ENCODE data around the gene PGAP6. TPM values are rescaled to one million over a fixed set of nuclear protein-coding genes. Genes with fewer than 3 reads are reported as not detected.

Gene PGAP6, protein sequence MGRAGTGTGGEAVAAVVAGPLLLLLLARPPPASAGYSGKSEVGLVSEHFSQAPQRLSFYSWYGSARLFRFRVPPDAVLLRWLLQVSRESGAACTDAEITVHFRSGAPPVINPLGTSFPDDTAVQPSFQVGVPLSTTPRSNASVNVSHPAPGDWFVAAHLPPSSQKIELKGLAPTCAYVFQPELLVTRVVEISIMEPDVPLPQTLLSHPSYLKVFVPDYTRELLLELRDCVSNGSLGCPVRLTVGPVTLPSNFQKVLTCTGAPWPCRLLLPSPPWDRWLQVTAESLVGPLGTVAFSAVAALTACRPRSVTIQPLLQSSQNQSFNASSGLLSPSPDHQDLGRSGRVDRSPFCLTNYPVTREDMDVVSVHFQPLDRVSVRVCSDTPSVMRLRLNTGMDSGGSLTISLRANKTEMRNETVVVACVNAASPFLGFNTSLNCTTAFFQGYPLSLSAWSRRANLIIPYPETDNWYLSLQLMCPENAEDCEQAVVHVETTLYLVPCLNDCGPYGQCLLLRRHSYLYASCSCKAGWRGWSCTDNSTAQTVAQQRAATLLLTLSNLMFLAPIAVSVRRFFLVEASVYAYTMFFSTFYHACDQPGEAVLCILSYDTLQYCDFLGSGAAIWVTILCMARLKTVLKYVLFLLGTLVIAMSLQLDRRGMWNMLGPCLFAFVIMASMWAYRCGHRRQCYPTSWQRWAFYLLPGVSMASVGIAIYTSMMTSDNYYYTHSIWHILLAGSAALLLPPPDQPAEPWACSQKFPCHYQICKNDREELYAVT
- total RNA-seq, result 11.0 TPM

GRCh38 chr16:381789-382717 lies at the start of gene PGAP6:
Gene PGAP6 (minus strand): TSS chr16:381978. CDS start chr16:381821, 157 bp downstream.
- H3K27me3 ChIP-seq (ENCODE audit: control insufficient read depth in 3 of 3, insufficient read depth in 3 of 3, low read length in 3 of 3), result no peaks in the 10 kb centered on the region
- no peaks in the 10 kb centered on the region for H3K9me3 ChIP-seq (ENCODE audit: control insufficient read depth in 3 of 3, low read length in 3 of 3)
- H3K27ac ChIP-seq (ENCODE audit: low read depth, low read length), result peak within 1 kb of the TSS; percentile 58
- peaks cover 26 to 42% (median 30%) of the 10 kb centered on the region in 3 donors for H3K4me1 ChIP-seq (ENCODE audit: control insufficient read depth in 3 of 3, insufficient read depth in 3 of 3, low read length in 3 of 3)
- H3K36me3 ChIP-seq (ENCODE audit: control insufficient read depth in 3 of 3, insufficient read depth in 3 of 3, low read length in 3 of 3), result no peaks in the 10 kb centered on the region
- H3K4me3 ChIP-seq (ENCODE audit: low read length in 3 of 3), result peak within 1 kb of the TSS; percentile 82 to 91 (median 84)
- H3K9ac ChIP-seq (ENCODE audit: low read depth in 1 of 3, low read length in 3 of 3), result peak within 1 kb of the TSS; percentile 74 to 92 (median 89)

DNA sequence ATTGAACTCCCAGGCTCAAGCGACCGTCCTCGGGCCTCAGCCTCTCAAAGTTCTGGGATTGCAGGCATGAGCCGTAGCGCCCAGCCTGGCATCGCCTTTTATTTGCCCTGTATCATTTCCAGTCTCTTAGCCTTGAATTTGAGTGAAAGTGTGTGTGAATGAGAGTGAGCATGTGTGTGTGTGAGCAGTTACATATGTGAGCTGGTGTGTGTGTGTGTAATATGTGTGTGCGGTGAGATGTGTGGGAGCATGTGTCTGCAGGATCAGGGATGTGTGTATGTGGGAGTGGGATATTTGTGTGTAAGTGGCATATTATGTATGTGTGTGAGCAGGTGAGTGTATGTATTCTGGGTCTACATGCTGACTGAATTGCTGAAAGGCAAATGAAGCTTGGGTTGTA lies 49.1 kb upstream of the PGAP6 start:
- H3K36me3 ChIP-seq (ENCODE audit: control insufficient read depth in 3 of 3, insufficient read depth in 3 of 3, low read length in 3 of 3), result peaks cover 3 to 8% (median 7%) of the 10 kb centered on the region in 3 donors
- no peak overlapping the region for H3K27ac ChIP-seq (ENCODE audit: low read depth, low read length)
- no peaks in the 10 kb centered on the region for H3K9me3 ChIP-seq (ENCODE audit: control insufficient read depth in 3 of 3, low read length in 3 of 3)
- peaks cover 20 to 31% (median 25%) of the 10 kb centered on the region in 3 donors for H3K4me1 ChIP-seq (ENCODE audit: control insufficient read depth in 3 of 3, insufficient read depth in 3 of 3, low read length in 3 of 3)
- H3K27me3 ChIP-seq (ENCODE audit: control insufficient read depth in 3 of 3, insufficient read depth in 3 of 3, low read length in 3 of 3), result no peaks in the 10 kb centered on the region
- H3K4me3 ChIP-seq (ENCODE audit: low read length in 3 of 3), result no peak overlapping the region
- no peak overlapping the region for H3K9ac ChIP-seq (ENCODE audit: low read depth in 1 of 3, low read length in 3 of 3)

GRCh38 chr16:427250-427649 lies 45.5 kb upstream of the PGAP6 start:
- peak overlapping the region; percentile 75 to 87 (median 85) for H3K9ac ChIP-seq (ENCODE audit: low read depth in 1 of 3, low read length in 3 of 3)
- peak overlapping the region; percentile 48 for H3K27ac ChIP-seq (ENCODE audit: low read depth, low read length)
- peaks cover 36 to 48% (median 46%) of the 10 kb centered on the region in 3 donors for H3K4me1 ChIP-seq (ENCODE audit: control insufficient read depth in 3 of 3, insufficient read depth in 3 of 3, low read length in 3 of 3)
- no peaks in the 10 kb centered on the region for H3K9me3 ChIP-seq (ENCODE audit: control insufficient read depth in 3 of 3, low read length in 3 of 3)
- H3K27me3 ChIP-seq (ENCODE audit: control insufficient read depth in 3 of 3, insufficient read depth in 3 of 3, low read length in 3 of 3), result no peaks in the 10 kb centered on the region
- peak overlapping the region; percentile 71 to 84 (median 80) for H3K4me3 ChIP-seq (ENCODE audit: low read length in 3 of 3)
- peaks cover 3 to 8% (median 7%) of the 10 kb centered on the region in 3 donors for H3K36me3 ChIP-seq (ENCODE audit: control insufficient read depth in 3 of 3, insufficient read depth in 3 of 3, low read length in 3 of 3)

GRCh38 chr16:426906-427249 lies 45.1 kb upstream of the PGAP6 start:
- H3K4me1 ChIP-seq (ENCODE audit: control insufficient read depth in 3 of 3, insufficient read depth in 3 of 3, low read length in 3 of 3), result peaks cover 36 to 48% (median 46%) of the 10 kb centered on the region in 3 donors

DNA sequence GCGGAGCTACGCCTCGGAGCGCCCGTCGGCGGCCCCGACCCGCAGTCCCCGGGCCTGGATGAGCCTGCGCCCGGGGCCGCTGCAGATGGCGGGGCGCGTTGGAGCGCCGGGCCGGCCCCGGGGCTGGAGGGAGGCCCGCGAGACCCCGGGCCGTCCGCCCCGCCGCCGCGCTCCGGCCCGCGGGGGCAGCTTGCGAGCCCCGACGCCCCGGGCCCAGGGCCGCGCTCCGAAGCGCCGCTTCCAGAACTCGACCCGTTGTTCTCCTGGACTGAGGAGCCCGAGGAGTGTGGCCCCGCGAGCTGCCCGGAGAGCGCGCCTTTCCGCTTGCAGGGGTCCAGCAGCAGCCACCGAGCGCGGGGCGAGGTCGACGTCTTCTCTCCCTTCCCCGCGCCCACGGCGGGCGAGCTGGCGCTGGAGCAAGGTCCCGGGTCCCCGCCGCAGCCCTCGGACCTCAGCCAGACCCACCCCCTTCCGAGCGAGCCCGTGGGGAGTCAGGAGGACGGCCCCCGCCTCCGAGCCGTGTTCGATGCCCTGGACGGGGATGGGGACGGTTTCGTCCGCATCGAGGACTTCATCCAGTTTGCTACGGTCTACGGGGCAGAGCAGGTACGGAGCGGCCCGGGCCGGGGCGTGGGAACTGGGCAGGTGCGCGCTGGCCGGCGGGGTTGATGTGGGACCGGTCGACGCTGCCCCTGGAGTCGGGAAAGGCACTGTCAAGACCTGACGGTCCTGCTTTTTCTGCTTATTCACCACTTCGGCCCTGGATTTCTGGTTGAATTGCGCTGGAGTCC lies 44.5 kb upstream of the PGAP6 start:
- peak overlapping the region; percentile 71 to 84 (median 80) for H3K4me3 ChIP-seq (ENCODE audit: low read length in 3 of 3)
- H3K9me3 ChIP-seq (ENCODE audit: control insufficient read depth in 3 of 3, low read length in 3 of 3), result no peaks in the 10 kb centered on the region
- peak overlapping the region; percentile 75 to 87 (median 85) for H3K9ac ChIP-seq (ENCODE audit: low read depth in 1 of 3, low read length in 3 of 3)
- H3K27me3 ChIP-seq (ENCODE audit: control insufficient read depth in 3 of 3, insufficient read depth in 3 of 3, low read length in 3 of 3), result no peaks in the 10 kb centered on the region
- peaks cover 3 to 8% (median 7%) of the 10 kb centered on the region in 3 donors for H3K36me3 ChIP-seq (ENCODE audit: control insufficient read depth in 3 of 3, insufficient read depth in 3 of 3, low read length in 3 of 3)
- H3K4me1 ChIP-seq (ENCODE audit: control insufficient read depth in 3 of 3, insufficient read depth in 3 of 3, low read length in 3 of 3), result peaks cover 36 to 48% (median 46%) of the 10 kb centered on the region in 3 donors
- H3K27ac ChIP-seq (ENCODE audit: low read depth, low read length), result peak overlapping the region; percentile 48

More at GRCh38 chr16:426906-427249, 45.1 kb upstream of the PGAP6 start:
- Histone ChIP-seq H3K9me3 (ENCODE audit: control insufficient read depth in 3 of 3, low read length in 3 of 3) (no peaks in the 10 kb centered on the region), H3K4me3 (ENCODE audit: low read length in 3 of 3) (peak overlapping the region; percentile 71 to 84 (median 80)), H3K27me3 (ENCODE audit: control insufficient read depth in 3 of 3, insufficient read depth in 3 of 3, low read length in 3 of 3) (no peaks in the 10 kb centered on the region), H3K36me3 (ENCODE audit: control insufficient read depth in 3 of 3, insufficient read depth in 3 of 3, low read length in 3 of 3) (peaks cover 3 to 8% (median 7%) of the 10 kb centered on the region in 3 donors), H3K9ac (ENCODE audit: low read depth in 1 of 3, low read length in 3 of 3) (peak overlapping the region; percentile 75 to 87 (median 85)), H3K27ac (ENCODE audit: low read depth, low read length) (peak overlapping the region; percentile 48)

DNA sequence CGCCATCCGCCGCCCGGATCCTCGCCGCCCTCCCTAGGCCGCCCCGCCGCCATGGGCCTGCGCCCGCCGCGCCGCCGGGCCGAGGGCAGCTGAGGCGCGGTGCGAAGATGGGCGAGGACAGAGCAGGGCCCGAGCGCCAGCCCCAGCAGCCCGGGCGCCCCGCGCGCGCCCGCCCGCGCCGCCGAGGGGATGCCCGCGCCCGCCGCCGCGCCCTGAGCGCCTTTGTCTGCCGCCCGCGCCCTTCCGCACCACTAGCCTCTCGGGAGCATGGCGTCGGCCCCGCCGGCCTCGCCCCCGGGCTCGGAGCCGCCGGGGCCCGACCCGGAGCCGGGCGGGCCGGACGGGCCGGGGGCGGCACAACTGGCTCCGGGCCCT lies 43.9 kb upstream of the PGAP6 start:
- Histone ChIP-seq H3K27ac (ENCODE audit: low read depth, low read length) (peak overlapping the region; percentile 97), H3K4me3 (ENCODE audit: low read length in 3 of 3) (peak overlapping the region in 2 of 3 donors; percentile 83 to 86), H3K36me3 (ENCODE audit: control insufficient read depth in 3 of 3, insufficient read depth in 3 of 3, low read length in 3 of 3) (peaks cover 3 to 7% (median 5%) of the 10 kb centered on the region in 3 donors), H3K9ac (ENCODE audit: low read depth in 1 of 3, low read length in 3 of 3) (peak overlapping the region in 1 of 3 donors; percentile 94), H3K9me3 (ENCODE audit: control insufficient read depth in 3 of 3, low read length in 3 of 3) (no peaks in the 10 kb centered on the region), H3K27me3 (ENCODE audit: control insufficient read depth in 3 of 3, insufficient read depth in 3 of 3, low read length in 3 of 3) (no peaks in the 10 kb centered on the region), H3K4me1 (ENCODE audit: control insufficient read depth in 3 of 3, insufficient read depth in 3 of 3, low read length in 3 of 3) (peaks cover 36 to 44% (median 44%) of the 10 kb centered on the region in 3 donors)

DNA sequence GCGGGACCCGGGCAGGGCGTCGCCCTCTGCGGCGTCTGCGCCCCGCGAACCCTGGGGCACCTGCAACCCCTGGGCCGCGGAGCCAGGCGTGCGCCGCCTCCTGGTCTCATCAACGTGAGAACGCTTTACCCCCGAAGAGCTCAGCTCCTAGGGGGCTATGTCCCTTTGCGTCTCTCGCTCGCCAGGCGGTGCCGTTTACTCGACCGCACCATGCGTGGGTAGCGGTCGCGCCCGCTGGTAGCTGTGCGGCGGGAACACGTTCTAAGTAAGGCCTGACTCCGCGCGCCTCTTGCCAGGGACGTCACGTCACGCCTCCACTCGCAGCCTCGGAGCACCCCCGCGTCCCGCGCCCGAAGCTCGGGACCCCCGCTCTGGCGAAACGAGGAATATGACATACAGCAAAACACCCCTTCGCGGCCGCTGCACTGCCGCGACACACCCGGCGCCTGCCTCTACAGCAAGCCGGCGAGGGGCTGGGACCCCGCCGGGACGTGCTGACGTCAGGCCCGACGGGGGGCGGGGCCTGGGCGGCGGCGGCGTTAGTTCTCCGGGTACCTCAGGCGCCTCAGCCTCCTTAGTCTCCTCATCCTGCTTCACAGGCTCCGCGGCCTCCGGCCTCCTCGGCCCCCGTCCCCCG lies 43.4 kb upstream of the PGAP6 start, which contains the start of gene RAB11FIP3:
TSS of gene RAB11FIP3 (plus strand) at position 568 of the 637 bp plus-strand sequence. CDS start 358 bp downstream, outside the sequence.
- H3K27me3 ChIP-seq (ENCODE audit: control insufficient read depth in 3 of 3, insufficient read depth in 3 of 3, low read length in 3 of 3), result no peaks in the 10 kb centered on the region
- H3K9me3 ChIP-seq (ENCODE audit: control insufficient read depth in 3 of 3, low read length in 3 of 3), result no peaks in the 10 kb centered on the region
- peak within 1 kb of the TSS; percentile 80 to 86 (median 83) for H3K4me3 ChIP-seq (ENCODE audit: low read length in 3 of 3)
- peaks cover 36 to 44% (median 41%) of the 10 kb centered on the region in 3 donors for H3K4me1 ChIP-seq (ENCODE audit: control insufficient read depth in 3 of 3, insufficient read depth in 3 of 3, low read length in 3 of 3)
- peak within 1 kb of the TSS; percentile 97 for H3K27ac ChIP-seq (ENCODE audit: low read depth, low read length)
- peak within 1 kb of the TSS; percentile 87 to 94 (median 93) for H3K9ac ChIP-seq (ENCODE audit: low read depth in 1 of 3, low read length in 3 of 3)
- peaks cover 3 to 7% (median 5%) of the 10 kb centered on the region in 3 donors for H3K36me3 ChIP-seq (ENCODE audit: control insufficient read depth in 3 of 3, insufficient read depth in 3 of 3, low read length in 3 of 3)

GRCh38 chr16:424623-425081 lies 42.9 kb upstream of the PGAP6 start:
- H3K36me3 ChIP-seq (ENCODE audit: control insufficient read depth in 3 of 3, insufficient read depth in 3 of 3, low read length in 3 of 3), result peaks cover 2 to 7% (median 5%) of the 10 kb centered on the region in 3 donors
- H3K9ac ChIP-seq (ENCODE audit: low read depth in 1 of 3, low read length in 3 of 3), result peak overlapping the region; percentile 87 to 94 (median 93)
- H3K9me3 ChIP-seq (ENCODE audit: control insufficient read depth in 3 of 3, low read length in 3 of 3), result no peaks in the 10 kb centered on the region
- H3K27ac ChIP-seq (ENCODE audit: low read depth, low read length), result peak overlapping the region; percentile 97
- H3K27me3 ChIP-seq (ENCODE audit: control insufficient read depth in 3 of 3, insufficient read depth in 3 of 3, low read length in 3 of 3), result no peaks in the 10 kb centered on the region
- peaks cover 33 to 44% (median 36%) of the 10 kb centered on the region in 3 donors for H3K4me1 ChIP-seq (ENCODE audit: control insufficient read depth in 3 of 3, insufficient read depth in 3 of 3, low read length in 3 of 3)
- peak overlapping the region; percentile 73 to 86 (median 83) for H3K4me3 ChIP-seq (ENCODE audit: low read length in 3 of 3)
